CD4-positive, alpha-beta T cell (primary cell): Measurements from ENCODE around the gene PDCD5. TPM values are rescaled to one million over a fixed set of nuclear protein-coding genes. Genes with fewer than 3 reads are reported as not detected.

ENCODE experiments used
- ATAC-seq: fragments of 200-7000 bp; cut with Tn5 transposase; one replicate; pipeline ENCODE4 v1.10.0; 2022; ENCODE audit warnings: mild to moderate bottlenecking; ENCODE audit not compliant: poor library complexity
- CTCF ChIA-PET: fragments of 350-600 bp; sonication (Branson Sonifier 250); formaldehyde crosslinking; loops from one replicate; lab custom pipeline; 2021; ENCODE audit warnings: antibody characterized with exemption, inconsistent platforms; lab: Charles Lee
- POLR2A ChIA-PET: fragments of 350-600 bp; sonication (Branson Sonifier 250); formaldehyde crosslinking; loops from one replicate; lab custom pipeline; 2021; ENCODE audit warnings: antibody characterized with exemption, inconsistent platforms; lab: Charles Lee
- DNase-seq, 14 experiments: peaks; one replicate each; pipeline ENCODE4 v3.0.0-alpha.2; 2013 to 2020; ENCODE audit warnings: mixed read lengths in 2 of 14
- H3K27ac ChIP-seq, 2 donors: one replicate each; pipeline versions ENCODE4 v1.5.1 to v1.7.0; 2013; ENCODE audit warnings: low read length in 2 of 2, low read depth in 1 of 2, mild to moderate bottlenecking in 1 of 2
- H3K27me3 ChIP-seq, 2 experiments: 1 replicate in 1 of 2; 2 replicates in 1 of 2; pipeline versions ENCODE4 v1.6.1 to v1.7.0; 2013; ENCODE audit warnings: low read length in 2 of 2, control low read depth in 1 of 2, mild to moderate bottlenecking in 1 of 2, moderate library complexity in 1 of 2; ENCODE audit not compliant: insufficient read depth in 2 of 2, control insufficient read depth in 1 of 2
- H3K36me3 ChIP-seq: one replicate; pipeline ENCODE4 v1.6.1; 2013; ENCODE audit warnings: low read length, control low read depth; ENCODE audit not compliant: insufficient read depth
- H3K4me1 ChIP-seq: one replicate; pipeline ENCODE4 v1.6.1; 2013; ENCODE audit warnings: low read length, control low read depth; ENCODE audit not compliant: insufficient read depth
- H3K4me3 ChIP-seq: one replicate; pipeline ENCODE4 v1.5.1; 2013; ENCODE audit warnings: mild to moderate bottlenecking, low read length, moderate library complexity
- H3K9me3 ChIP-seq, 2 experiments: 1 replicate in 1 of 2; 2 replicates in 1 of 2; pipeline versions ENCODE4 v1.6.1 to v1.7.0; 2013; ENCODE audit warnings: low read length in 2 of 2, mild to moderate bottlenecking in 2 of 2, control low read depth in 1 of 2, moderate library complexity in 1 of 2; ENCODE audit not compliant: control insufficient read depth in 1 of 2, insufficient read depth in 1 of 2
- H3K27ac Mint-ChIP-seq: one replicate; pipeline ENCODE4 v1.8.0; 2020; ENCODE audit warnings: mixed read lengths
- H3K27me3 Mint-ChIP-seq: one replicate; pipeline ENCODE4 v1.8.0; 2021; ENCODE audit warnings: mixed read lengths
- H3K36me3 Mint-ChIP-seq: one replicate; pipeline ENCODE4 v1.8.0; 2021; ENCODE audit warnings: low read depth, mixed read lengths
- H3K4me1 Mint-ChIP-seq: one replicate; pipeline ENCODE4 v1.8.0; 2021; ENCODE audit warnings: low read depth, mixed read lengths
- H3K4me3 Mint-ChIP-seq: one replicate; pipeline ENCODE4 v1.8.0; 2020; ENCODE audit warnings: mild to moderate bottlenecking, mixed read lengths
- H3K9me3 Mint-ChIP-seq: one replicate; pipeline ENCODE4 v1.8.0; 2020; ENCODE audit warnings: mixed read lengths
- CTCF ChIP-seq: fragments of 200-600 bp; IDR thresholded peaks from one replicate; pipeline ENCODE4 v1.8.0; 2022; ENCODE audit warnings: antibody characterized with exemption, mild to moderate bottlenecking
- intact Hi-C, 2 experiments: fragments of 100-400 bp; cut with DNase I in 1 of 2; cut with micrococcal nuclease in 1 of 2; formaldehyde crosslinking; loops; one replicate each; pipeline versions ENCODE4 v1.15.1 to v1.9.0; 2023 to 2025; cut with DNase I, micrococcal nuclease
- total RNA-seq, 174 experiments: library from RNA in 2 of 174; stranded (reverse) in 2 of 174; gene quantifications; one replicate each; pipeline ENCODE4 v1.2.3 and lab custom pipeline; 2021 to 2026

The PDCD5 gene
- total RNA-seq, 2 experiments from 2014 or later, result 30.0 to 32.7 TPM

- Histone ChIP-seq H3K27ac (no peak overlapping the region), H3K4me3 (no peak overlapping the region), H3K4me1 (no peaks in the 10 kb centered on the region), H3K36me3 (no peaks in the 10 kb centered on the region), H3K9me3 (no peaks in the 10 kb centered on the region), H3K27me3 (no peaks in the 10 kb centered on the region)
- DNase-seq, result no peak
- Mint-ChIP-seq H3K36me3 (no peaks in the 10 kb centered on the region), H3K9me3 (no peaks in the 10 kb centered on the region), H3K4me3 (no peak overlapping the region), H3K27me3 (no peaks in the 10 kb centered on the region), H3K4me1 (no peaks in the 10 kb centered on the region), H3K27ac (no peak overlapping the region)
- ATAC-seq, result no peak
- CTCF ChIA-PET, result no interaction called here
- TF ChIP-seq CTCF, result no peak
- POLR2A ChIA-PET, result no interaction called here
- intact Hi-C loops, result no loop called here
Measured at GRCh38 chr19:32550666-32551065, 30.3 kb upstream of the PDCD5 start.

GRCh38 chr19:32555786-32556185 is 25.2 kb upstream of the PDCD5 start:
- CTCF ChIA-PET, result no interaction called here
- no peaks in the 10 kb centered on the region for H3K36me3 Mint-ChIP-seq
- Histone ChIP-seq H3K27ac (no peak overlapping the region), H3K27me3 (no peaks in the 10 kb centered on the region), H3K9me3 (no peaks in the 10 kb centered on the region), H3K4me1 (no peaks in the 10 kb centered on the region), H3K36me3 (no peaks in the 10 kb centered on the region), H3K4me3 (no peak overlapping the region)
- H3K27me3 Mint-ChIP-seq, result peaks cover 7% of the 10 kb centered on the region
- DNase-seq (no peak), ATAC-seq (no peak)
- H3K9me3 Mint-ChIP-seq, result no peaks in the 10 kb centered on the region
- H3K4me1 Mint-ChIP-seq, result no peaks in the 10 kb centered on the region
- POLR2A ChIA-PET, result no interaction called here
- H3K4me3 Mint-ChIP-seq, result no peak overlapping the region
- no peak for TF ChIP-seq CTCF
- intact Hi-C loops, result no loop called here
- no peak overlapping the region for H3K27ac Mint-ChIP-seq

GRCh38 chr19:32558607-32559228 is 22.3 kb upstream of the PDCD5 start:
- no peak overlapping the region for H3K4me3 Mint-ChIP-seq
- Histone ChIP-seq H3K36me3 (no peaks in the 10 kb centered on the region), H3K4me1 (no peaks in the 10 kb centered on the region), H3K27ac (no peak overlapping the region), H3K9me3 (no peaks in the 10 kb centered on the region), H3K4me3 (no peak overlapping the region), H3K27me3 (no peaks in the 10 kb centered on the region)
- no peak for DNase-seq
- H3K36me3 Mint-ChIP-seq, result no peaks in the 10 kb centered on the region
- ChIA-PET POLR2A (no interaction called here), CTCF (no interaction called here)
- H3K9me3 Mint-ChIP-seq, result no peaks in the 10 kb centered on the region
- peaks cover 7% of the 10 kb centered on the region for H3K27me3 Mint-ChIP-seq
- no peak for ATAC-seq
- H3K4me1 Mint-ChIP-seq, result no peaks in the 10 kb centered on the region
- intact Hi-C loops, result no loop called here
- no peak overlapping the region for H3K27ac Mint-ChIP-seq
- no peak for TF ChIP-seq CTCF
